Measurements from ENCODE around the gene GDI2. TPM values are rescaled to one million over a fixed set of nuclear protein-coding genes. Genes with fewer than 3 reads are reported as not detected.
"Not testable (repeated sequence)": the region's sequence is repeated elsewhere in the genome, so short reads cannot be mapped to it uniquely, and the experiment has no call there.

Gene GDI2
- total RNA-seq, 2 experiments from 2014 or later: 187 to 194 TPM

DNA sequence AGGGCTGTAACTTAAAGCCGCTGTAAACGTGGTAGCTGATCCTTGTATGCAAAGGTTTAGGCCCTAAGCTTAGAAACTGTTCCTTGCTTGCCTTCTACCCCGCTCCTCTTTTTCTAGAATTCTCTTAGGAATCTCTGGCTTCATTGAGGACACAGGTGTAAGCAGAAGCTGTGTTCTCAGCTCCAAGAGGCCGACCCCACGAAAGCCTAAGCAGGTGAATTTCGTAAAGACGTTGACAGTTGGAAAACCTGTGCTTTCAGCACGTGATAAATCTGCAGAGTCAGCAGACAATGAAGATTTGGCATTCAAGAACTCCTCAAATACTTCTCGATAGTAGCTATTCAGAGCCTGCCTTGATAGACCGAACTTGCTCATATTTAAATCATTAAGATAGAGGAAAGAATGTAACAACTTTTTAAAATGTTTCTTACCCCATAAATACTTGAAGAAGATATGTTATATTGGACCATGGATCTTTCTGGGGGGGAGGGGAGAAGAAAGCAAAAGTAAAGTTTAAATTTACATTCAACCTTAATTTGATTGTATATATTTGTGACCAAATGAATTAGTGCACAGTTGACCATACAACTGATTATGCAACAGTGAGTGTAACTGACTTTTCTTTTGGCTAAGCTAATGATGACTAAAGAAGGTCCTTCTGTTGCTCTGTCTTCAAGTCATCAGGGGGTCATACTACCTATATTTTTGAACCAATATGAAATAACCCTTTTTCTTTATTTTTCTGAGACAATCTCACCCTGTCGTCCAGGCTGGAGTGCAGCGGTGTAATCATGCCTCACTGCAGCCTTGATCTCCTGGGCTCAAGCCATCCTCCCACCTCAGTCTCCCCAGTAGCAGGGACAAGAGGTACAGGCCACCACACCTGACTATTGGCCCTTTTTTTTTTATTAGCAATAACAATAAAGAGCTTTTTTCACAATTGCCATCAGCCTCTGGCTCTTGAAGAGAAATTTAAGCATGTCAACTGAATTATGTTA, 1.2 kb upstream of the GDI2 start:
- Mint-ChIP-seq H3K27me3 (no peaks in the 10 kb centered on the region), H3K36me3 (peaks cover 7% of the 10 kb centered on the region), H3K27ac (peak overlapping the region; percentile 92), H3K4me1 (peaks cover 48% of the 10 kb centered on the region), H3K4me3 (peak overlapping the region; percentile 94), H3K9me3 (no peaks in the 10 kb centered on the region)
- ATAC-seq (ENCODE audit: low read depth) (no peak), DNase-seq (no peak)
- POLR2A ChIA-PET: interaction anchor here (0.7 to 2.6 kb wide), 18 partner anchors 9 to 259 kb away, joined by 3 to 17 read pairs (median 6); partner anchors contain the start of genes ANKRD16, FBH1, IL15RA and TASOR2

DNA sequence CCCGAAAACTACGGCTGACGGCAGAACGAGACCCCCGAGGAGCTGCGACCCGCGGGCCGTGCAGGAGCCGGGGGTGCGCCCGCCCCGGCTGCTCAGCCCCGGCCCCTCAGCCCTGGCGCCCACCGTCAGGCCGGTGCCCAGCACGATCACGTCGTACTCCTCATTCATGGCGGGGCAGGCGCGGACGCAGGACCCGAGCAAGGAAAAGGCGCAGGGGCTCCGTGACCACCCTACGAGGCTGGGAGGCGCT, 218 bp downstream of the GDI2 start:
- no peaks in the 10 kb centered on the region for H3K9me3 Mint-ChIP-seq
- H3K4me3 Mint-ChIP-seq: peak overlapping the region; percentile 94
- DNase-seq: no peak
- H3K27ac Mint-ChIP-seq: peak overlapping the region; percentile 96
- POLR2A ChIA-PET: interaction anchor here (0.6 to 2.6 kb wide), 20 partner anchors 8 to 279 kb away, joined by 3 to 17 read pairs (median 6); partner anchors contain the start of genes ANKRD16, FBH1, IL15RA and TASOR2
- H3K4me1 Mint-ChIP-seq: peaks cover 54% of the 10 kb centered on the region
- H3K27me3 Mint-ChIP-seq: no peaks in the 10 kb centered on the region
- ATAC-seq (ENCODE audit: low read depth): peak; percentile 32
- peaks cover 10% of the 10 kb centered on the region for H3K36me3 Mint-ChIP-seq

DNA sequence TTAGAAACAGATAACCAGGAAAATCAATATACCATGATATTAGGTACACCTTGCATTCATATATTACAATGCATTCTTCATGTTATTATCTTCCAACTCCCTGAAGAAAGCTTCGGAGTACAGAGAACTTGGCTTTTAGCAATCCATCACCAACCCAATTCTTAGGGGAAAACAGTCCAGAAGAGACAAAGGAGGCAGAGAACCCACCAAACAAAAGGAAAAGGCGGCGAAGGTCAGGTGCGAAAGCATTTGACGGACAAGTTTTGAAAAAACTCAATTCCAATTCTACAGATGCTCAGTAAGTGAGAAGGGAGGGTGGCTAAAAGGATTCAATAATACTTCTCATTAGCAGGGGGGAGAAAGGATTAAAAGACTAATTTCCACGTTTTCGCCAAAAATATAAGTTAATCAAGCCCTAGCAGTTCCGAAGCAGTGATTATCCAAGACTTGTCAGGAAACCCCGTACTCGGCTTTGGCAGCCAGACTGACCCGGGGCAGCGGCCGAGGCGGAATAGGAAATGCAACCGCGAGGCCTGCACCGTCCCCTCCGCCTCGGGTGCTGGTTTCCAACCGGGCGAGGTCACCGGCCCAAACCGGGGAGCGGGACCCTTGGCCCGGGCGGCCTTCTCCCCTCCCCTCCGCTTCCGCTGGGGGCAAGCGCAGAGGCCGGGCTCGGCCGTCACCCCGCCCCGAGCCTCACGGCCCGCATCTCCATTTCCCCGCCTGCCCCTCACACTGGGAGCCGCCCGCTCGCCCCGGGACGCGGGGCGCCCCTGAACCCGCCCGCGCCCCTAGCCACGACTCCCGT, 747 bp downstream of the GDI2 start:
- peaks cover 51% of the 10 kb centered on the region for H3K4me1 Mint-ChIP-seq
- H3K27ac Mint-ChIP-seq: peak overlapping the region; percentile 86
- ATAC-seq (ENCODE audit: low read depth) (peak; percentile 29), DNase-seq (no peak)
- POLR2A ChIA-PET: interaction anchor here (0.6 to 2.6 kb wide), 18 partner anchors 9 to 279 kb away, joined by 3 to 17 read pairs (median 6); partner anchors contain the start of genes ANKRD16, FBH1, IL15RA and TASOR2
- peaks cover 12% of the 10 kb centered on the region for H3K36me3 Mint-ChIP-seq
- peak overlapping the region; percentile 94 for H3K4me3 Mint-ChIP-seq
- H3K27me3 Mint-ChIP-seq: no peaks in the 10 kb centered on the region
- no peaks in the 10 kb centered on the region for H3K9me3 Mint-ChIP-seq

DNA sequence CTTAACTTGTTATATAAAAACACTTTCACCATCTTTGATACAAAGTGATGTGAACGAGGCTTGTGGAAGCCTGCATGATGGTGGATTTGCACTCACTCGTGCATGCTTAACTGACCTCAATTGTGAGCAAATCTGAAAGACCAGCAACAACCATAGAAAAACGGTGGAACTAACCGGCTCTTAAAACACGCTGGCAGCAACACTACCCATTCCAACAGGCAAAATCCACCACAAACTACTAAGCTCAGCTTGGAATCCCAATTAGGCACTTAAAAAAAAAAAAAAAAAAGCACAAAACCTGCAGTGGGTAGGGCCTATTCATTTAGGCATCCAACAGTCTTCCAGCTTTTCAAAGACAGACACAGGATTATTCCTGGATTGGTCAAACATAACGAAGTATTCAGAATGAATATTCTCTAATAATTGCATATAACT, 1.8 kb downstream of the GDI2 start:
- H3K9me3 Mint-ChIP-seq: no peaks in the 10 kb centered on the region
- no peaks in the 10 kb centered on the region for H3K27me3 Mint-ChIP-seq
- peaks cover 51% of the 10 kb centered on the region for H3K4me1 Mint-ChIP-seq
- ATAC-seq (ENCODE audit: low read depth): no peak
- peak overlapping the region; percentile 94 for H3K4me3 Mint-ChIP-seq
- H3K27ac Mint-ChIP-seq: peak overlapping the region; percentile 30
- peaks cover 18% of the 10 kb centered on the region for H3K36me3 Mint-ChIP-seq
- no peak for DNase-seq
- POLR2A ChIA-PET: interaction anchor here (0.9 to 1.4 kb wide), 4 partner anchors 22 to 123 kb away, joined by 3 to 5 read pairs (median 4); no protein-coding TSS in a partner anchor

DNA sequence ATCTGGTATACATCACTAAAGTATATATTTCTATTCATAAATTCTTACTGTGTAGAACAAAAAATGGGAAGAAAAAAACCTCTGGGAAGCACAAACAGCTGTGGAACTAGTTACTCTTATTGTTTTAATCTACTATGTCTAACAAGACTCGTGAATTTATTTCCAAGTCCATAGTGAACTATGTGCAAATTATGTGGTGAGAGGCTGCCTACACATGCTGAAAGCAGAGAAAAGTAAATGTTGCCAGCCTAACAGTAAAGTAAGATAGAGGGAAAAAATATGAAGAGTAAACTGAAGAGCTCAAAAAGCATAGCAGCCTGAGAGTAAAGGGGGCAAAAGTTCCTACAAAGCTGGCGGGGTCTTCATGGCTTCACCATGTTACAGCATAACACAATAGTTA, 3.0 kb downstream of the GDI2 start:
- DNase-seq: no peak
- H3K36me3 Mint-ChIP-seq: peaks cover 28% of the 10 kb centered on the region
- peaks cover 50% of the 10 kb centered on the region for H3K4me1 Mint-ChIP-seq
- no peaks in the 10 kb centered on the region for H3K9me3 Mint-ChIP-seq
- H3K27me3 Mint-ChIP-seq: no peaks in the 10 kb centered on the region
- POLR2A ChIA-PET: interaction anchor here (0.6 to 2.3 kb wide), 7 partner anchors 12 to 1600 kb away, joined by 3 to 10 read pairs (median 3); partner anchors contain the start of genes ANKRD16, FBH1 and SFMBT2
- H3K27ac Mint-ChIP-seq: peak overlapping the region; percentile 75
- no peak for ATAC-seq (ENCODE audit: low read depth)
- H3K4me3 Mint-ChIP-seq: peak overlapping the region; percentile 94

DNA sequence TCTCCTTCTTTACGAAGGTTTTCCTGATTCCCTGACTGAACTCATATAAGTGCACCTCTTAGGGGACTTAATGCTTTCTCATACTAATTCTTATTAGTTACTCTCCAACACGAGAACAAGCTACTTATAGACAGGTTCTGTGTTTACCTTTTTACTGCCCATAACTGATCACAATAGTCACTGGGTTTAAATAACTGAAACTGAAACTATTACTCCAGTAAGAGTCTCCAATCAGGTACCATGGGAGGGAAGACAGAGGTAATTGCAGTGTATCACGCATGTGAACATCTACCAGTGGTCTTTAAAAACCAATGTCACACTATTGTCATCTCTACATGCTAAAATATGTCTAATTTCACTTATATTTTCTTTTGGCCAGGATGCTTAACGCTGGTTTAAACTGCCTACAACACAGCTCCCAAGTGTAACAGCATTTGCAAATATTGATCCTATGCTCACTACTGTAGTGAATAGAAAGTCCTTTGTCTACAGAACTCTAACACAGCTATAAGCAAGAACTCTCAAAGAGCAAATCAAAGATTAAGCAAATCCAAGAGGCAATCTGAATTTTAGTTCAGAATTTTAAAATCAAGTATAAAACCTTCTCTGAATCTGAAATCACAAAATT, 3.6 kb downstream of the GDI2 start:
- peaks cover 25% of the 10 kb centered on the region for H3K36me3 Mint-ChIP-seq

DNA sequence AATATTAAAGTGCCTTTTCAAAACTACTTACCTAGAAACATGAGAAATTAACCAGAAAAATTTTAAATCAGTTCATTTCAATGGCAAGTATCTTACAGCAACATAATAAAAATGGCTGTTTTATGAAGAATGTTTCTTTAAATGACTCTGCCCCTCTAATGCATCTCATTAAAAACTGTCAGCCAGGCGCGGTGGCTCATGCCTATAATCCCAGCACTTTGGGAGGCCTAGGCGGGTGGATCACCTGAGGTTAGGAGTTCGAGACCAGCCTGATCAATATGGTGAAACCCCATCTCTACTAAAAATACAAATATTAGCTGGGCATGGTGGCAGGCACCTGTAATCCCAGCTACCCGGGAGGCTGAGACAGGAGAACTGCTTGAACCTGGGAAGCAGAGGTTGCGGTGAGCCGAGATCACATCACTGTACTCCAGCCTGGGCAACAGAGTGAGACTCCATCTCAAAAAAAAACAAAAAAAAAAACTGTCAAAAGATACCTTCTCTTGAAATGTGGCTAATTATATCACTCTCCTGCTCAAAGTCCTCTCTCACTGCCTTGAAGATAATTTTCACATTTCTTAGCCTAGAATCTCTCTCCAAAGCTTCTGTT, 4.3 kb downstream of the GDI2 start:
- Mint-ChIP-seq H3K4me1 (peaks cover 46% of the 10 kb centered on the region), H3K36me3 (peaks cover 31% of the 10 kb centered on the region), H3K4me3 (peak overlapping the region; percentile 94), H3K27ac (peak overlapping the region; percentile 77)
- H3K9me3 Mint-ChIP-seq; H3K27me3 Mint-ChIP-seq; DNase-seq; ATAC-seq (ENCODE audit: low read depth): not testable (repeated sequence)
- POLR2A ChIA-PET: interaction anchor here (0.7 to 2.3 kb wide), 2 partner anchors 20 to 81 kb away, joined by 3 to 10 read pairs; partner anchors contain the start of genes ANKRD16 and FBH1

More for the DNA sequence above, 3.6 kb downstream of the GDI2 start:
- H3K27ac Mint-ChIP-seq: peak overlapping the region; percentile 77
- ATAC-seq (ENCODE audit: low read depth) (no peak), DNase-seq (no peak)
- POLR2A ChIA-PET: interaction anchor here (2.3 kb wide), 1 partner anchor 80 kb away, joined by 10 read pairs; the partner anchor contains the start of genes ANKRD16 and FBH1
- no peaks in the 10 kb centered on the region for H3K27me3 Mint-ChIP-seq
- H3K9me3 Mint-ChIP-seq: no peaks in the 10 kb centered on the region
- peaks cover 45% of the 10 kb centered on the region for H3K4me1 Mint-ChIP-seq
- peak overlapping the region; percentile 94 for H3K4me3 Mint-ChIP-seq

DNA sequence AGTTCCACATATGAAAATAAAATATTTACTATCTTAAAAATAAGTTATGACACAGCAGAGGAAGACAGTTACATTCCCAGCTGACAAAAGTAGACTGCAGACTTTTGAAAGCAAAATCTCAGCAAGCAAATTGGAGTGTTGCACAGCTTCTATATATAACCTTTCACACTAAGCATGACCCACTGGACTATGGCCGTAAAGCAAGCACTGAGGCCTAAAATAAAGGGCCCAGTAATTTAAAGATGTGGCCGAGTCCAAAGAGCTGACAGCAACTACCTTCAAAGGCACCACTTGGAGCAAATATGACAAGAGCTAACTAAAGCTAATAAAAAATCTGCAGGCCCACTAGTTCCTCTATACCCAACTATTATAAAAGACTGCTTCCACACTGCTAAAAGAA, 6.5 kb downstream of the GDI2 start:
- Mint-ChIP-seq H3K9me3 (no peaks in the 10 kb centered on the region), H3K27ac (no peak overlapping the region), H3K4me1 (peaks cover 50% of the 10 kb centered on the region), H3K27me3 (no peaks in the 10 kb centered on the region), H3K36me3 (peaks cover 30% of the 10 kb centered on the region), H3K4me3 (no peak overlapping the region)
- ATAC-seq (ENCODE audit: low read depth) (no peak), DNase-seq (no peak)
- POLR2A ChIA-PET: no interaction called here

DNA sequence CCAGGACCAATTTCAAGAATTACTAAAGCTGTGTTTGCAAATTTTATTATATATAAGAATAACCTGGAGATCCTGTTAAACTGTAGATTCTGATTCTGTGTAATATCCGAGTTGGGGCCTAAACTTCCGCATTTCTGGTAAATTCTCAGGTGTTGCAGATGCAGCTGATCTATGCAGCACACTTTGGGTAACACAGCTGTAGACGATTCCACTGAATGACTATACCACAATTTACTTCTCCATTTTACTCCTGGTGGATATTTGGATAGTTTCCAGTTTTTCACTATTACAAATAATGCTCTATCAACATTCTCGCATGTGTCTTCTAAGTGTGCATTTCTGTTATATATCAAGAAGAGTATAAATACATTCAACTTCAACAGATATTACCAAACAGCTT, 7.5 kb downstream of the GDI2 start:
- ATAC-seq (ENCODE audit: low read depth) (no peak), DNase-seq (no peak)
- no peak overlapping the region for H3K4me3 Mint-ChIP-seq
- peaks cover 46% of the 10 kb centered on the region for H3K4me1 Mint-ChIP-seq
- no peaks in the 10 kb centered on the region for H3K27me3 Mint-ChIP-seq
- POLR2A ChIA-PET: interaction anchor here (1.6 kb wide), 1 partner anchor 9 kb away, joined by 6 read pairs; no protein-coding TSS in a partner anchor
- H3K27ac Mint-ChIP-seq: no peak overlapping the region
- H3K36me3 Mint-ChIP-seq: peaks cover 30% of the 10 kb centered on the region
- no peaks in the 10 kb centered on the region for H3K9me3 Mint-ChIP-seq

DNA sequence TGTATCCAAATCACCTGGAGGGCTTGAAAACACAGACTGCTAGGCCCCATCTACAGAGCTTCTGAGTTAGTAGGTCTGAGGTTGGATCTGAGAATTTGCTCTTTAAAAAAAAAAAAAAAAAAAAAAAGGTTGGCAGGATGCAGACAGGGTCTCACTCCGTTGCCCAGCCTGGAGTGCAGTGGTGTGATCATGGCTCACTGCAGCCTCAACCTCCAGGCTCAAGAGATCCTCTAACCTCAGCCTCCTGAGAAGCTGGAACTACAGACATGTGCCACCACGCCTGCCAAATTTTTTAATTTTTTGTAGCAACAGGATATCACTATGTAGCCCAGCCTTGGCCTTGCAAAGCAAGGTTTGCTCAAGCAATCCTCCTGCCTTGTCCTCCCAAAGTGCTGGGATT, 8.0 kb downstream of the GDI2 start:
- H3K9me3 Mint-ChIP-seq: no peaks in the 10 kb centered on the region
- ATAC-seq (ENCODE audit: low read depth) (no peak), DNase-seq (no peak)
- POLR2A ChIA-PET: interaction anchor here (0.9 to 1.6 kb wide), 2 partner anchors 8 to 9 kb away, joined by 4 to 6 read pairs; partner anchors contain the start of gene GDI2
- no peak overlapping the region for H3K4me3 Mint-ChIP-seq
- peaks cover 33% of the 10 kb centered on the region for H3K36me3 Mint-ChIP-seq
- H3K4me1 Mint-ChIP-seq: peaks cover 42% of the 10 kb centered on the region
- no peak overlapping the region for H3K27ac Mint-ChIP-seq
- H3K27me3 Mint-ChIP-seq: no peaks in the 10 kb centered on the region

DNA sequence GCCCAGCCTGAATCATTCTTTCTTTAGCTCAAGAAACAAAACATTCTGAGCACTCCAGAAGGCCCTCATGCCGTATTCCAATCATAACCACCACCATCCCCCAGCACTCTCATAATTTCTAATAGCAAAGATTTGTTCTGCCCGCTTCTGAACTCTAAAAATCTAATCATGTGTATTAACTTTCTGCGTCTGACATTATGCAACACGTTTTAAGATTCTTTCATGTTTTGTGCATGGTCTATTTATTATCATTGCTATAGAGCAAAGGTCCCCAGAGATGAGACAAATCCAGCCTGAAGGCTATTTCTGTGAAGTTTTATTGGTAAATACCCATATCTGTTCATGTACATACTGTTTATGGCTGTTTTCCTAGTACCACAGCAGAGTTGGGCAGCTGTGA, 8.8 kb downstream of the GDI2 start:
- H3K4me3 Mint-ChIP-seq: no peak overlapping the region
- H3K4me1 Mint-ChIP-seq: peaks cover 33% of the 10 kb centered on the region
- H3K27me3 Mint-ChIP-seq: no peaks in the 10 kb centered on the region
- ATAC-seq (ENCODE audit: low read depth) (no peak), DNase-seq (no peak)
- no peaks in the 10 kb centered on the region for H3K9me3 Mint-ChIP-seq
- H3K27ac Mint-ChIP-seq: no peak overlapping the region
- H3K36me3 Mint-ChIP-seq: peaks cover 37% of the 10 kb centered on the region
- POLR2A ChIA-PET: interaction anchor here (0.9 to 1.7 kb wide), 3 partner anchors 9 to 10 kb away, joined by 4 to 6 read pairs (median 6); partner anchors contain the start of gene GDI2

DNA sequence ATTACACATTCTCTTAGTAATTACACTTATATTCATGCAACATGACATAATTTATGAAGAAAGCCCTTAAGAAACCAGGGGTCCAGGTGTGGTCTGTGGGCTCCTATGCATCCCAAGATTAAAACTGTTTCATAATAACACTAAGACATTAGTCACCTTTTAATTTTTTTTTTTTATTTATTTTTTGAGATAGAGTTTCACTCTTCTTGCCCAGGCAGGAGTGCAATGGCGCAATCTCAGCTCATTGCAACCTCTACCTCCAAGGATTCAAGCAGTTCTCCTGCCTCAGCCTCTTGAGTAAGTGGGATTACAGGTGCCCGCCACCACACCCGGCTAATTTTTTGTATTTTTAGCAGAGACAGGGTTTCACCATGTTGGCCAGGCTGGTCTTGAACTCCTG, 12.5 kb downstream of the GDI2 start:
- POLR2A ChIA-PET: interaction anchor here (1.7 kb wide), 1 partner anchor 13 kb away, joined by 4 read pairs; the partner anchor contains the start of gene GDI2
- ATAC-seq (ENCODE audit: low read depth): no peak
- H3K4me3 Mint-ChIP-seq: no peak overlapping the region

More for the DNA sequence above, 12.5 kb downstream of the GDI2 start:
- Mint-ChIP-seq H3K27me3 (no peaks in the 10 kb centered on the region), H3K4me1 (peaks cover 19% of the 10 kb centered on the region), H3K27ac (no peak overlapping the region), H3K9me3 (no peaks in the 10 kb centered on the region), H3K36me3 (peaks cover 34% of the 10 kb centered on the region)
- DNase-seq: no peak

All from activated naive CD8-positive, alpha-beta T cell treated with anti-CD3 and anti-CD28 coated beads, Interleukin-2, amount 10 ng/mL, durations not matched to agents 7 days and 5 days (primary cell).